NCI-H2196 treated with DMSO at 0.1 percent for 48 hours (cell line): ENCODE measurements around the gene MYL10.

Experiments
- DNase-seq: peaks from one replicate; lab custom pipeline; 2025; ENCODE audit not compliant: unreplicated experiment; lab: John Stamatoyannopoulos, UW

Gene MYL10

GRCh38 chr7:101629171-101629570, at the start of gene MYL10:
TSS of gene MYL10 (minus strand) at chr7:101629296. CDS start at chr7:101629118, 178 bp downstream.
- DNase-seq = no peak

DNA sequence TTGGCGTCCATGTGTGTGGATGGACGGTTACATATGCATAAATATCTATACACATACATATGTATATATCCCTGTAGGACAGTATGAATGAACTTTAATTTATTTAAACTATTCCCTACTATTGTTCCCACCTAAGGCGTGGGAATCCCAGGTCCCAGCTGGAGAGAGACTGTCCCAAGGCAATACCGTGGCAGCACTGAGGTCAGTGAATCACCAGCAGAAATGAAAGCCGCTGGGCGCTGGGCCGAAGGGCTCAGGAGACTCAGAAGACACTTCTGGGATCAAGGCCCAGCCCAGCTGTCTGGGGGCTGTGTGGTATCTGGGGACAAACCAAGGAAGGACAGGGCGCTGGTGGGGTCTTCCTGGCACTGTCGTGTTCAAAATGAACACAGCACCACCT, 49.6 kb upstream of the MYL10 start:
- no peak for DNase-seq

DNA sequence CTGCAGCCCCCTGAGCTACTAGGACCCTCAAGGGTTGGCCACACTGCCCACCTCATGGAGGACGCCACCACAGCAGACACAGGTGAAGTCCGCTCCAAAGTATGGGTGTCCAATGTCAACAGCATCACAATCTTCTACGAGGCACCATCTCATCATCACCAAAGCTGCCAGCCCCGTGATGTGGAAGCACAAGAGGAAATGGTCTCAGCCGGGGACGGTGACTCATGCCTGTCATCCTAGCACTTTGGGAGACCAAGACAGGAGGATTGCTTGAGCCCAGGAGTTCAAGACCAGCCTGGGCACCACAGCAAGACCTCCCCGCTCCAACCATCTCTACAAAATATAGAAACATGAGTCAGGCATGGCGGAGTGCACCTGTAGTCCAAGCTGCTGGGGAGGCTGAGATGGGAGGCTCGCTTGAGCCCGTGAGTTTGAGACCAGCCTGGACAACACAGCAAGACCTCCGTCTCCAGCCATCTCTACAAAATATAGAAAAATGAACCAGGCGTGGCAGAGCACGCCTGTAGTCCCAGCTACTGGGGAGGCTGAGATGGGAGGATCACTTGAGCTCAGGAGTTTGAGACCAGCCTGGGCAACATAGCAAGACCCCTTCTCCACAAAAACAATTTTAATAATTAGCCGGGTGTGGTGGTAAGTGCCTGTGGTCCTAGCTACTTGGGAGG, 48.8 kb upstream of the MYL10 start:
- DNase-seq = no peak

GRCh38 chr7:101677391-101677790, 48.3 kb upstream of the MYL10 start:
- no peak for DNase-seq

- DNase-seq = no peak
Observed at GRCh38 chr7:101676956-101677355, 47.9 kb upstream of the MYL10 start.

GRCh38 chr7:101676062-101676598, 47.0 kb upstream of the MYL10 start:
- no peak for DNase-seq

DNA sequence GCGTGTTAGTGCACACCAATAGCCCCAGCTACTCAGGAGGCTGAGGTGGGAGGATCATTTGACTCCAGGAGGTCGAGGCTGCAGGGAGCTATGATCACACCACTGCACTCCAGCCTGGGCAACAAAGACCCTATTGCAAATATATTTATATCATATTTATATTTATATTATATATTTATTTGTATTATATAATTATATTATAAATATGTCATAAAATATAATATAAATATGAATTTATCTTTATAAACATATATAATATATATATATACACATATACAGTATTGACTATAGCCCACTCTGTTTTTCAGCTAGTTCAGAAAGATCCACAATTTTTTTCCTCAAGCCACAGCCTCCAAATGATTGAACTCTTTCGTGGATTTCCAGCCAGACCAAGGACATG, 45.3 kb upstream of the MYL10 start:
- no peak for DNase-seq

DNA sequence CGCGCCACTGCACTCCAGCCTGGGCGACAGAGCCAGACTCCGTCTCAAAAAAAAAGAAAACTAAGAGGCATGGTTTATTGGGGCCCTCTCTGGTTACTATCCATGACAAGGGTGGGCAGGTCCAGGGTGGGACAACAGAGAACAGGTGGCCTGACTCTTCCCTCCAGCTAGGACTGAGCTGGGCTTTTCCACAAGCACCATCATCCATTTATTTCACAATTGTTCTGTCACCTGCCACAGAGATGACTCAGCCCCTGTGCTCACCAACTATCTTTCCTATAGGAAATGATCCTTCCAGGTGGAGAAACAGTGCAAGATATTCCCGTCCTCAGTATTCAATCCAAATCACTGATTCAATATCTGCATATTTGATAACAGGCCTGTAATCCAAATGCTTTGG, 44.9 kb upstream of the MYL10 start:
- DNase-seq = no peak

DNA sequence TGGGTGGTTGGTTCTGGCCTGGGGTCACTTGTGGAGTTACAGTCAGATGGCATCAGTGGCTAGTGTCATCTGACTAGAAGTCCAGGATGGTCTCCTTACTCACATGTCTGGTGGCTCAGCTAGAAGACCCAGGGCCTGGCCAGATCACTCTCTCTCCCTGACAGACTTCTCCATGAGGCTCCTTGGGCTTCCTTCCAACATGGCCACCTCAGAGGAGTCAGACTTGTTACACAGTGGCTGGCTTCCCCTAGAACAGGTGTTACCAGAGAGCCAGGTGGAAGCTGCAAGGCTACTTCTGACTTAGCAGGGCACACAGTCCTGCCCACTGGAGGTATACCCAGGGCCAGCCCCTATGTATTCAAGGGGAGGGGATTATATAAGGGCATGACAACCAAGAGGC, 44.2 kb upstream of the MYL10 start:
- no peak for DNase-seq

DNA sequence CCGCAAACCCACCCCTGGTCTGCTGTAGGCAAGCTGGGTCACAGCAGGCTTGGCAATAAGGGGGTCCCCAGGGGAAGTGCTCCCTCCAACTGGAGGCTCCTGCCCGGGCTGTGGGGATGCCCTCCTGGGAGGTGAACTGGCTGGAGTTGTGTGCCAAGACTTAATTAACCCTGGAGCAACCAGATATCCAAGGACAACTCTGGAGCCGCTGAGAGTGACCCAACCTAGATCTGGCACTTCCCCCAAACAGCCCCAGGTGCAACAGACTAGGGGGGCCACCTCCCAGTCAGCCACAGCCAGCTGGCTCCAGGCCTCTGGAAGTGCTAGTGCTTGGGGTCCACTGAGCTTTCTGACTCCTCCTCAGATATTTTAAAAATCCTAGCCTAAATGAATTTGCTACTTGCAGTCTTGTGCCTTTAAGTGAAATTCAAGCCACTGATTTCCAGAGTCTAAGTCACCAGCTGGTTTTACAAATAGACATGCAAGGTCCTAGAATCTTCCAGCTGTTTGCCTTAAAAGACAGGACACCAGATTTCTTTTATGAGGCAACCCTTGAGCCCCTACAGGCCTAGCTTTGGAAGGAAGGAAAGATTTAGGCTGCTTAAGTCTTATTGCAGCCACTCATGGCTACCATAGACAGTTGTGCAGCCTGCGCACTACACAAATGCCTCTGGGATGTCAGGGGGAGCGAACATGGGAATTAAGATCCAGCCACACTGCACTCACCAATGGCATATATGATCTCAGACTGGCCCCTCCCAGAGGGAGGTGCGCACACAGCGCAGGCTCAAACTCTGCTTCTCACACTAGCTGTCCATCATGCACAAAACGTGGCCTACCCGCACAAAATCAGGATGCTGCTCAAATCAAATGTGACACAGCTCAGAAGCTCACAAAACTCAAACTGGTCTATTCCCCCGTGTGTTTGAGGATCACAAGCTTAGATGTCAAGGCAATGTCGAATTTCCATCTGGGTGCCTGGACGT, 42.6 kb upstream of the MYL10 start:
- no peak for DNase-seq

- DNase-seq = no peak
Observed at GRCh38 chr7:101669307-101669706, 40.2 kb upstream of the MYL10 start.

DNA sequence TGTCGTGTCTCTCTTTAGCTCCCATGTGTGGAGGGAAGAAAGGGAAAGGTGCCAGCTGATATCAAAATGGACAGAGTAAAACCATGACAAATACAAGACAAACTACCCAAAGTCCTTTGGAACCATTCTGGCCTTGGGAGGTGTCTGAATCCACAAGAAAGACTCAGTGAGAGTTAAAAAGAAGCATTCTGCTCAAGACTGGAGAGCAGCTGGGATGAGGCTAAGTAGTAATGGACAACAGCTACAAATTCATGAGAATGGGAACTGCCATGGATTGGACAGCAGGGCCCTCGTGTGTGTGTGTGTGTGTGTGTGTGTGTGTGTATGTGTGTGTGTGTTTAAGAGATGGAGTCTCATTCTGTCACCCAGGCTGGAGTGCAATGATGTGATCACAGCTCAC, 39.6 kb upstream of the MYL10 start:
- no peak for DNase-seq

GRCh38 chr7:101667920-101668319, 38.8 kb upstream of the MYL10 start:
- no peak for DNase-seq

- no peak for DNase-seq
Observed at GRCh38 chr7:101667399-101667798, 38.3 kb upstream of the MYL10 start.

DNA sequence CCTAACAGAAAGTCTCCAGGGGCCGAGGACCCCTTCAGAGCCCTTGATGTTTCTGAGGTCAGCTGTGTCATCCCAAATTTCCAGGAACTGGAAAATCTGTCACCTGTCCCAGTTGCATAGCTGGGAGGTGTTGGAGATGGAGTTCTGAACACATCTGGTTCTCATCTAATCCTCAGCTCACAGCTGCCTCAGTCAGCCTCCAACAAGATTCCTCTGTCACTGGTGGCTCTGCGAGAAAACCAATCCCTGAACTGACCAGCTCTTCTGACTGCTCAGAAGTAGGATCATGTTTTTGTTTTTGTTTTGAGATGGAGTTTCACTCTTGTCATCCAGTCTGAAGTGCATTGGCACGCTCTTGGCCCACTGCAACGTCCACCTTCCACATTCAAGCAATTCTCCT, 37.6 kb upstream of the MYL10 start:
- DNase-seq = no peak

- no peak for DNase-seq
Observed at GRCh38 chr7:101666293-101666692, 37.2 kb upstream of the MYL10 start.

DNA sequence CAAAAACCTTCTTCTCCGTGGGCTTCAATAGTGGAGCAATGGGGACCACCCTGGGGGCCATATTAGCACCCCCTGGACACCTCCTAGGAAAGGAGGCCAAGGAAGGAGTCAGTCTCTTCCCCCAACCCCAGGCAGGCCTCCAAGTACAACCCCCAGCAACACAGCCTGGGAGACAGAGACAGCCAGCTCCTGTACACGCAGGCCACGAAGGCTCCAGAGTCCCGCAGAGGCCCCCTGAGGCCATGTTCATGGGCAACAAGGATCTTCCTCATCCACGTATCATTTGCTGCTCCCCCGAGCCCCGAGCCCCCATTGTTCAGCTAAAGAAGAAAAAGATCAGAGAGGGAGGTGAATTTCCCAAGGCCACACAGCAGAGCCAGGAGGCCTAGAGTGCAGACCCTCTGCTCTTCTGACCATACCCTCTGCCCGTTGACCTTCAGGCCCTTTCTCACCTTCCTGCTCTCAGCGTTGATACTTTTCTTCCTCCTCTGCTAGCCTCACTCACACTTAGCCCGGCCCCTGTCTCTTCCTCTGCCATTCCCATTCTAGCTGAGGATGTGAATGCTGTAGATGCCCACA, 35.9 kb upstream of the MYL10 start:
- no peak for DNase-seq

- DNase-seq = no peak
Observed at GRCh38 chr7:101664436-101664835, 35.3 kb upstream of the MYL10 start.

- no peak for DNase-seq
Observed at GRCh38 chr7:101663747-101664146, 34.7 kb upstream of the MYL10 start.

DNA sequence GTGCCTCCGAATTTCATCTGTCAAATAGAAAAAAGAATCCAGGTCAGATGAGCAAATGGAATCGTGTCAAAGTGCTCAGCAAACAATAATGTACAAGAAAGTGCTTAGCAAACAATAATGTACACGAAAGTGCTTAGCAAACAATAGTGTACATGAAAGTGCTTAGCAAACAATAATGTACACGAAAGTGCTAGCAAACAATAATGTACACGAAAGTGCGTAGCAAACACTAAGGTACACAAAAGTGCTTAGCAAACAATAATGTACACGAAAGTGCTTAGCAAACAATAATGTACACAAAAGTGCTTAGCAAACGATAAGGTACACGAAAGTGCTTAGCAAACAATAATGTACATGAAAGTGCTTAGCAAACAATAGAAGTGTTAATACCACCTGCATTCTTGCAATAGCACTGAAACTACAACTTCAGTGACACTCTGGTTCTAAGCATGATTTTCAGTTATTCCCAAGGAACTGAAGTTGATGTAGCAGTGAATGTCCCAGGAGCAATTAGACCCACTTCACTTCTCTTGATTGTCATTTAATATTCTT, 33.4 kb upstream of the MYL10 start:
- DNase-seq = no peak

DNA sequence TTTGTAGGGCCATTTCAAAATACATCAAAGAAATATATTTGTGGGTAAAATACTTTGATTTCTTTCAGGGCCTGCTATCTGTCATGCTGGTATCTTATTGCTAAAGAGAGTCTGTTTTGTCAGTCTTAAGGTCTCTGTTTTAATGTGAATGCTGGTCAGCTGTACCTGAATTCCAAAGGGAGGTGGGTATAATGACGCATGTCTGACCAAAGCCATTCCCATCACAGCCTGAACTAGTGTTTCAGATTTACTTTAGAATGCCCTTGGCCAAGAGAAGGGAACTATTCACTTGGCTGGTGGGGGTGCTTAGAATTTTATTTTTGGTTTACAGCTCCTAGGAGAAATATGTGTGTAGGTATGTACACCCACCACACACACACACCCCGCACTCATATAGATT, 30.6 kb upstream of the MYL10 start:
- no peak for DNase-seq
